ENCODE measurements around the gene SLC34A2.

The SLC34A2 gene

DNA sequence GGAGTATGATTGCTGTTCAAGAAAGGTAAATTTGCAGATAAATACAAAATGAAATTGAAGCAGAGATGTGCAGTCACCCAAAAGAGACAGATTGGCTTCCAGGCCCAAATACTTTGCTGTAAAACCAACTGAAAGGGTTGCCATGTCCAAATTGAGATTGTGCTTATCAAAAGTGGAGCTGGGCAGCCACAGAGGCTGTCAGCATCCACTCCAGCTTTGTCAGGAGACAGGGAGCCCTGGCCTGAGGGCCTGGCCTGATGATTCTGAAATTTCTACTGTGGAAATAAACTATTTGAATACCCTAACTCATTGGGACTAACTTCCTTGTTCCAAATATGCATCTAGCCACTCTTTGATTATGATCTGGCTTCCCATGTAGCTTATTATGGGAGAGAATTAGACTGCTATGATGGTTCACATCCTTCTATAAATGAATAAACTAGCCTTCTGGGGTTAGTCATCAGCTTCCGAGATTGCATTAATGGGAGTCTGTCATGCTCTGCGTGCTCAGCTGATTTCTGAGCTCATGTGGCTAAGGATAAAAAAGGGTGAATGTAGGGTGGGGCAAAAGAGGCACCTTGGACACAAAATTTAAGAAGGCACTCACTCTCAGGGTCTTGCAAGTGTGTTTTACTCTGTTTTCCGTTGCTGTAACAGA, 48.2 kb downstream of the SLC34A2 start:
- TF ChIP-seq, protein P1, sequence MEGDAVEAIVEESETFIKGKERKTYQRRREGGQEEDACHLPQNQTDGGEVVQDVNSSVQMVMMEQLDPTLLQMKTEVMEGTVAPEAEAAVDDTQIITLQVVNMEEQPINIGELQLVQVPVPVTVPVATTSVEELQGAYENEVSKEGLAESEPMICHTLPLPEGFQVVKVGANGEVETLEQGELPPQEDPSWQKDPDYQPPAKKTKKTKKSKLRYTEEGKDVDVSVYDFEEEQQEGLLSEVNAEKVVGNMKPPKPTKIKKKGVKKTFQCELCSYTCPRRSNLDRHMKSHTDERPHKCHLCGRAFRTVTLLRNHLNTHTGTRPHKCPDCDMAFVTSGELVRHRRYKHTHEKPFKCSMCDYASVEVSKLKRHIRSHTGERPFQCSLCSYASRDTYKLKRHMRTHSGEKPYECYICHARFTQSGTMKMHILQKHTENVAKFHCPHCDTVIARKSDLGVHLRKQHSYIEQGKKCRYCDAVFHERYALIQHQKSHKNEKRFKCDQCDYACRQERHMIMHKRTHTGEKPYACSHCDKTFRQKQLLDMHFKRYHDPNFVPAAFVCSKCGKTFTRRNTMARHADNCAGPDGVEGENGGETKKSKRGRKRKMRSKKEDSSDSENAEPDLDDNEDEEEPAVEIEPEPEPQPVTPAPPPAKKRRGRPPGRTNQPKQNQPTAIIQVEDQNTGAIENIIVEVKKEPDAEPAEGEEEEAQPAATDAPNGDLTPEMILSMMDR (IDR thresholded peaks at IDR 0.05; ENCODE audit: low read depth, low read length): no peak
- TF ChIP-seq EZH2phosphoT487 (IDR thresholded peaks at IDR 0.05; ENCODE audit: low read depth): no peak
- Histone ChIP-seq H3K9me3 (ENCODE audit: insufficient read depth, low read length) (no peaks in the 10 kb centered on the region), H3K36me3 (replicated peaks; ENCODE audit: low read depth, low read length) (no peaks in the 10 kb centered on the region), H3K79me2 (ENCODE audit: low read length) (no peaks in the 10 kb centered on the region), H3K4me3 (ENCODE audit: low read length) (no peak overlapping the region), H3K4me1 (ENCODE audit: low read length) (no peaks in the 10 kb centered on the region), H2AFZ (ENCODE audit: low read depth, low read length) (no peak overlapping the region), H3K27me3 (ENCODE audit: low read depth, low read length) (no peaks in the 10 kb centered on the region), H3K27ac (ENCODE audit: low read length) (no peak overlapping the region), H3K4me2 (ENCODE audit: low read length) (no peak overlapping the region), H3K9ac (ENCODE audit: low read length) (no peak overlapping the region), H4K20me1 (ENCODE audit: insufficient read depth, low read length) (no peaks in the 10 kb centered on the region)

DNA sequence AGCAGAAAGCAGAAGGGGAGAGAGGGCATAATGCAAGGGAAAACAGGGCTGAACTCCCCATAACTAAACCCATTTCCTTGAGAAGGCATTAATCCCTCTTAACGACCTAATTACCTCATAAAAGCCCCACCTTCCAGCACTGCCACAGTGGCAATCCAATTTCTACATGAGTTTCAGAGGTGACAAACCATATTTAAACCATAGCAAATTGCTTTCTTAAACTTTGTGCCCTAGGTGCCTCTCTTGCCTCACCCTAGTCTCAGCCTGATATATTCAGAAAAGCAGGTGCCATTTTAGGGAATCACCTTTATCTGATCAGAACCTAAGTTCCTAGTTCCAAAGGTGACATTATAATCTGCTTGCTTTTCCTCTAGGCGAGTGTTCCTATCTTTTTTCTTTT, 48.9 kb downstream of the SLC34A2 start:
- H3K9me3 ChIP-seq (ENCODE audit: insufficient read depth, low read length): no peaks in the 10 kb centered on the region
- H3K27me3 ChIP-seq (ENCODE audit: low read depth, low read length): no peaks in the 10 kb centered on the region
- TF ChIP-seq EZH2phosphoT487 (IDR thresholded peaks at IDR 0.05; ENCODE audit: low read depth): no peak
- TF ChIP-seq, protein P1 (IDR thresholded peaks at IDR 0.05; ENCODE audit: low read depth, low read length): no peak
- no peaks in the 10 kb centered on the region for H3K4me1 ChIP-seq (ENCODE audit: low read length)
- no peak overlapping the region for H2AFZ ChIP-seq (ENCODE audit: low read depth, low read length)
- H3K36me3 ChIP-seq (replicated peaks; ENCODE audit: low read depth, low read length): no peaks in the 10 kb centered on the region
- no peak overlapping the region for H3K4me2 ChIP-seq (ENCODE audit: low read length)
- no peaks in the 10 kb centered on the region for H4K20me1 ChIP-seq (ENCODE audit: insufficient read depth, low read length)
- no peak overlapping the region for H3K4me3 ChIP-seq (ENCODE audit: low read length)
- H3K79me2 ChIP-seq (ENCODE audit: low read length): no peaks in the 10 kb centered on the region
- no peak overlapping the region for H3K27ac ChIP-seq (ENCODE audit: low read length)
- H3K9ac ChIP-seq (ENCODE audit: low read length): no peak overlapping the region

DNA sequence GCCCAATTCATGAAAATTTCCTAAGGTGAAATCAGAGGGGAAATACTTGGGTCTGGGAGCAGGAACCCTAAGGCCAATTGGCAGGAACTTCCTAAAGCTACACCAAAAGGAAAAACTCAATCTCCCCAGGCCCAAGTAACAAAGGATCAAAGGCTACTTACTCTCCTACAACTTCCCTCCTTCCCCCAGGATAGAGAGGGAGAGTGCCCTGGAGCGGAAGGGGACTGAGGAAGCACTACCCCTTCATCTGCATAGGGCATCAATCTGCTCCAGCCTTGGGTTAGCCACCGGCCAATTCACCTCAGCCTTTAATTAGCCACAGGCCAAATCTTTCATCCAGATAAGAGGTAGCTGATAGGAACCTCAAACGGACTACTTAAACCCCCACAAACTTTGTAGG, 55.0 kb downstream of the SLC34A2 start:
- Histone ChIP-seq H3K4me3 (ENCODE audit: low read length) (no peak overlapping the region), H3K27me3 (ENCODE audit: low read depth, low read length) (no peaks in the 10 kb centered on the region), H2AFZ (ENCODE audit: low read depth, low read length) (no peak overlapping the region), H3K9ac (ENCODE audit: low read length) (no peak overlapping the region), H4K20me1 (ENCODE audit: insufficient read depth, low read length) (no peaks in the 10 kb centered on the region), H3K4me2 (ENCODE audit: low read length) (no peak overlapping the region), H3K36me3 (replicated peaks; ENCODE audit: low read depth, low read length) (no peaks in the 10 kb centered on the region), H3K9me3 (ENCODE audit: insufficient read depth, low read length) (no peaks in the 10 kb centered on the region), H3K4me1 (ENCODE audit: low read length) (no peaks in the 10 kb centered on the region), H3K27ac (ENCODE audit: low read length) (no peak overlapping the region), H3K79me2 (ENCODE audit: low read length) (no peaks in the 10 kb centered on the region)
- TF ChIP-seq, protein P1 (IDR thresholded peaks at IDR 0.05; ENCODE audit: low read depth, low read length): no peak
- no peak for TF ChIP-seq EZH2phosphoT487 (IDR thresholded peaks at IDR 0.05; ENCODE audit: low read depth)

DNA sequence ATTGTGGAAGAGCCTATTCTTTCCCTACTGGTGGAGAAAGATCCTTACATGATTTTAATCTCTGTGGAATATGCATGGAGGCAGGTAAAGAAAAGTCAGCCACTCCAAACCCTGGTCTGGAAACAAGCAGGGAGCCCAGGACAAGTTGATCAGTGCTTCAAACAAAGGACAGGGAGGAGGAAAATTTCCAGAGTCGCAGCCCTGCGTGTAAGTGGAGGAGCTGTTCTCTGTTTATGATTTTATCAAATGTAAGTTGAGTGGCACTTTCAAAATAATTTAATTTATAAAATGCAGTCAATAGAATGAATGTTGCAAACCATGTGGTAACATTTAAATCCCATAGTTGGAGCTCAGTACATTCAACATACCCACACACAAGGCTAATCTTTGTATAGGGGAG, 57.0 kb downstream of the SLC34A2 start:
- no peaks in the 10 kb centered on the region for H4K20me1 ChIP-seq (ENCODE audit: insufficient read depth, low read length)
- H3K4me1 ChIP-seq (ENCODE audit: low read length): no peaks in the 10 kb centered on the region
- no peaks in the 10 kb centered on the region for H3K27me3 ChIP-seq (ENCODE audit: low read depth, low read length)
- TF ChIP-seq, protein P1 (IDR thresholded peaks at IDR 0.05; ENCODE audit: low read depth, low read length): no peak
- no peak for TF ChIP-seq EZH2phosphoT487 (IDR thresholded peaks at IDR 0.05; ENCODE audit: low read depth)
- H3K4me2 ChIP-seq (ENCODE audit: low read length): no peak overlapping the region
- no peak overlapping the region for H3K9ac ChIP-seq (ENCODE audit: low read length)
- no peaks in the 10 kb centered on the region for H3K36me3 ChIP-seq (replicated peaks; ENCODE audit: low read depth, low read length)
- H3K9me3 ChIP-seq (ENCODE audit: insufficient read depth, low read length): no peaks in the 10 kb centered on the region
- no peak overlapping the region for H3K27ac ChIP-seq (ENCODE audit: low read length)
- H2AFZ ChIP-seq (ENCODE audit: low read depth, low read length): no peak overlapping the region
- H3K79me2 ChIP-seq (ENCODE audit: low read length): no peaks in the 10 kb centered on the region
- no peak overlapping the region for H3K4me3 ChIP-seq (ENCODE audit: low read length)

Data from OCI-LY3 (cell line).